Activated T-helper 1 cell treated with anti-CD3 and anti-CD28 coated beads, Interleukin-2, amount 50 U/mL, for 16 hours (primary cell): ENCODE data around the gene ZNF609.

Experiments used
- DNase-seq, 2 donors: peaks; one replicate each; pipeline ENCODE4 v3.0.0-alpha.2; 2020; ENCODE audit warnings: low read depth in 1 of 2, low spot score in 1 of 2

Gene ZNF609

DNA sequence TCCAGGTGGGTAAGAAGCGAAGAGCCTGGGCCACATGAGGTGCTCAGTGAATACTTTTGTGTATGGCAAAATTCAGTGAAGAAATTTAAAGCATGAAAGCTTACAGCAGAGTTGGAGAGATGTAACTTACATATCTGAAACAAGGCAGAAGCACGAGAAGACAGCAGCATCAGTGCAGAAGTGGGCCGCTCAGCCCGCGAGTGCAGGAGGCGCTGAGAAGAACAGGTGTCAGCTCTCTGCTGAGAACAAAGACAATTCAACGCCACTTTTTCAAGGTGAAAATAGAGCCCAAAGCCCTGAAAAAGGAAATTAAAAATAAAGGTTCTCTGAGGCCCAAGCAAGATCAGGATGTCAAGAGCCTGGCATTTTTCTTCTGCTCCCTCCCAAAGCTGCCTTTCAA, 256.8 kb downstream of the ZNF609 start:
- DNase-seq = no peak

GRCh38 chr15:64717735-64718495, 257.5 kb downstream of the ZNF609 start:
- no peak for DNase-seq

GRCh38 chr15:64720188-64720587, 259.8 kb downstream of the ZNF609 start:
- DNase-seq = no peak

- no peak for DNase-seq
Measured at GRCh38 chr15:64730151-64730550, 269.8 kb downstream of the ZNF609 start.

GRCh38 chr15:64731012-64731804, 270.8 kb downstream of the ZNF609 start:
- peak; percentile 72 to 86 for DNase-seq

DNA sequence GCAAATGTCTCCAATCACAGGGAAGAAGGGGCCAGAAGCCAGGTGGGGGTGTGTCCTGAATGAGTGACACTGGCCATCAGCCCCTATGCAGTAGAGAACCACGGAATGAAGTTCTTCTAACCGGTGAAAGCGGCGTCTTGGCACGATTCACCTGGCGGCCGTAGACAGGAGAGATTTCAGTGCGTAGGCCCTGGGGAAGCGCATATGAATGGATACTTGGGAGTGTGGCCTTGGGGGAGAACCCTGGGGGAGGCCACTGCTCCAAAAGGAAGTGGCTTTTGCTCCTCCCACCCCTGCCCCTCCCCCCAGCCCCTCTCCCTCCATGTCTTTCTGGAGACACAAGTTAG, 271.4 kb downstream of the ZNF609 start:
- no peak for DNase-seq

DNA sequence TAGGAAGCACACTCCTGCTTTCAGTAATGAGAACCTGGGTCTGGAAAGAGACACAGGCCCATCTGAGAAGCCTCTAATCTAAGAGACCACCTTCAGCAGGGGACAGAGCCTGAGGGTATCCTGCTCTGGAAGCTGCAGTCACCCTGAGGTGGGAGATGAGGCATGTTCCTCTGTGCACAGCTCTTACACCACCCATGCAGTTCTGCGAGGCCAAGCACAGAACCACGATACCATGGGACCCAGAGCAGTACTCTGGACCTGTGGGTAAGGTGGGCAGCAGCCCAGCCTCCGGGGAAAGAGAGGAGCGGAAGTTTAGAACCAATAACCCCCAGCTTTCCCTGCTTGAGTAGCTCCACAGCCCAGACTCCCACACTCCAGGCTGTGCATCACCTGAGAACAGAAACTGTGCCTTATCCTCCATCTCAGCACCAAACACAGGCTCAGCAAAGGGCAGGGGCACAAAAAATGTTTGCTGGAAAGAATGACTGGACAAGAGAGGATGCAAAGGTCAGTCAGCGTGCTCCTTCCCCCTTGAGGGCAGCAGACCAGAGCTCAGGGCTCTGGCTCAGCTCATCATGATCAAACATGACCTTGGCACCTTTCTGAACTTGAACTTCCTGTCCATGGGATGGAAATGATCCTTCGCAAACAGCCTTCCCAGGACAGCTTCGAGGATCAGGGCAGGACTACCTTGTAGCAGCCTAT, 271.9 kb downstream of the ZNF609 start:
- DNase-seq = no peak
